ENCODE results near the gene CBX6. TPM values are rescaled to one million over a fixed set of nuclear protein-coding genes. Genes with fewer than 3 reads are reported as not detected.

Gene CBX6
- polyA plus RNA-seq, 1 donor (not counting 4 experiments of a cell fraction or from before 2014, with no cell fraction given), result 4.1 TPM

GRCh38 chr22:38850941-38851849 is 20.8 kb downstream of the CBX6 start:
- DNase-seq (ENCODE audit: low read depth, low spot score), result no peak
- Histone ChIP-seq H3K4me2 (ENCODE audit: control insufficient read depth, extremely low read depth, insufficient read depth, low read depth, low read length) (no peak overlapping the region), H3K4me1 (ENCODE audit: control insufficient read depth, extremely low read depth, insufficient read depth, low read length) (no peaks in the 10 kb centered on the region), H3K36me3 (ENCODE audit: control insufficient read depth in 2 of 2, extremely low read depth in 1 of 2, insufficient read depth in 2 of 2, low read length in 2 of 2) (no peaks in the 10 kb centered on the region), H3K9ac (ENCODE audit: control insufficient read depth, extremely low read depth, insufficient read depth, low read length) (no peak overlapping the region), H3K27ac (ENCODE audit: control insufficient read depth, insufficient read depth, low read length) (no peak overlapping the region), H3K4me3 (ENCODE audit: control insufficient read depth in 2 of 3, extremely low read depth in 1 of 3, insufficient read depth in 2 of 3, low read depth in 1 of 3, low read length in 3 of 3) (no peak overlapping the region), H3K9me1 (ENCODE audit: control insufficient read depth, extremely low read depth, insufficient read depth, low read length) (no peaks in the 10 kb centered on the region), H3K27me3 (ENCODE audit: control insufficient read depth, extremely low read depth, insufficient read depth, low read length) (peaks cover 23% of the 10 kb centered on the region), H2AFZ (ENCODE audit: control insufficient read depth, low read length) (no peak overlapping the region), H4K20me1 (ENCODE audit: control insufficient read depth, extremely low read depth, insufficient read depth, low read length) (peaks cover 2% of the 10 kb centered on the region), H3K9me3 (ENCODE audit: control insufficient read depth, low read depth, low read length) (no peaks in the 10 kb centered on the region), H3K79me2 (ENCODE audit: control insufficient read depth, insufficient read depth, low read length) (no peaks in the 10 kb centered on the region)
- dilution Hi-C loops (cut with MboI; ENCODE audit: extremely low pct_ligation_motif_present, low sequenced_read_pairs), result no loop called here
- peak; percentile 57 for FAIRE-seq
- no peak for TF ChIP-seq EZH2 (IDR thresholded peaks at IDR 0.05; ENCODE audit: low read length)
- no peak for TF ChIP-seq CTCF (optimal IDR thresholded peaks at IDR 0.05 in 1 of 3, IDR thresholded peaks at IDR 0.05 in 1 of 3, conservative IDR thresholded peaks at IDR 0.05 in 1 of 3; ENCODE audit: extremely low read depth in 1 of 3, insufficient read depth in 2 of 3, low read length in 3 of 3)

DNA sequence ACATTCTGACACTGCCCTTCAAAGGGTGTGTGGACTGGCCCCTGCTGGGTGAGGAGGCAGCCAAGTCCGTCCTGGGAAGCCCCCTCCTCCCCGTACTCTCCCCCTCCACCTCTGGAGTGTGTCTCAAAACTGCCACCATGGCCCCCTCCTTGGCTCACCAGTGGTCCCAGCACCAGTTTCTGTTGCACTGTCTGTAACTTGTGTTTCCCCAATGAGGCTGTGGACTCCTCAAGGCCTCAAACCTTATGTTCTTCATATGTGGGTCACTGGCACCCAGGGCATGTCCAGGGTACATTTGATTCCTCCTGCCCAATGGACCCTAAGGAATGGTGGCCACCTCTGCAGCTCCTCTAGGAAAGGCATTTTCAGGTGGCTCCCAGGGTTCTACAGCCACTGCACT is 21.6 kb downstream of the CBX6 start:
- FAIRE-seq (no peak), DNase-seq (ENCODE audit: low read depth, low spot score) (no peak)
- peaks cover 2% of the 10 kb centered on the region for H4K20me1 ChIP-seq (ENCODE audit: control insufficient read depth, extremely low read depth, insufficient read depth, low read length)
- H3K9me1 ChIP-seq (ENCODE audit: control insufficient read depth, extremely low read depth, insufficient read depth, low read length), result no peaks in the 10 kb centered on the region
- H3K4me3 ChIP-seq (ENCODE audit: control insufficient read depth in 2 of 3, extremely low read depth in 1 of 3, insufficient read depth in 2 of 3, low read depth in 1 of 3, low read length in 3 of 3), result no peak overlapping the region
- no peak for TF ChIP-seq CTCF (optimal IDR thresholded peaks at IDR 0.05 in 1 of 3, IDR thresholded peaks at IDR 0.05 in 1 of 3, conservative IDR thresholded peaks at IDR 0.05 in 1 of 3; ENCODE audit: extremely low read depth in 1 of 3, insufficient read depth in 2 of 3, low read length in 3 of 3)
- no peak for TF ChIP-seq EZH2 (IDR thresholded peaks at IDR 0.05; ENCODE audit: low read length)
- H3K9ac ChIP-seq (ENCODE audit: control insufficient read depth, extremely low read depth, insufficient read depth, low read length), result no peak overlapping the region
- no peak overlapping the region for H3K27ac ChIP-seq (ENCODE audit: control insufficient read depth, insufficient read depth, low read length)
- H2AFZ ChIP-seq (ENCODE audit: control insufficient read depth, low read length), result no peak overlapping the region
- no peaks in the 10 kb centered on the region for H3K79me2 ChIP-seq (ENCODE audit: control insufficient read depth, insufficient read depth, low read length)
- no peak overlapping the region for H3K4me2 ChIP-seq (ENCODE audit: control insufficient read depth, extremely low read depth, insufficient read depth, low read depth, low read length)
- H3K9me3 ChIP-seq (ENCODE audit: control insufficient read depth, low read depth, low read length), result no peaks in the 10 kb centered on the region
- H3K36me3 ChIP-seq (ENCODE audit: control insufficient read depth in 2 of 2, extremely low read depth in 1 of 2, insufficient read depth in 2 of 2, low read length in 2 of 2), result no peaks in the 10 kb centered on the region
- H3K27me3 ChIP-seq (ENCODE audit: control insufficient read depth, extremely low read depth, insufficient read depth, low read length), result peaks cover 26% of the 10 kb centered on the region
- no peaks in the 10 kb centered on the region for H3K4me1 ChIP-seq (ENCODE audit: control insufficient read depth, extremely low read depth, insufficient read depth, low read length)
- dilution Hi-C loops (cut with MboI; ENCODE audit: extremely low pct_ligation_motif_present, low sequenced_read_pairs), result no loop called here
